Measurements from ENCODE around the gene NCOA6.

DNA sequence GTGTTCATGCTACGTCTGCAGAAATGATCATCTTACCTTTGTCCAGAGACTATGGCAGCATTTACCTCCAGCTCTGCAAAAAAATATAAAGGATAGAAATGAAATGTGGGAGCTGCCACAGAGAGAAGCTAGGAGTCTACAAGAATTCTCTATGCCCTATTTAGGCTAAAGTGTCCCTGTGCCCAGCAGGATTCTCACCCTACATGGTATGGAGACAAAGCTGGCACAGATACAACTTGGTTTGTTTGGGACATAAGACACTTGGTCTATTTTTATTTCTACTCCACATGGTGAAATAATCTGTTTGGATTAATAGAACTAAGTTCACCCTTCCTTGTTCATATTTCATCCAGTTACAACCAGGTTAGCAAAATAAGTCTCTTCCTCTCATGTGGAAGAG, 92.9 kb downstream of the NCOA6 start:
- TF ChIP-seq, protein P1, sequence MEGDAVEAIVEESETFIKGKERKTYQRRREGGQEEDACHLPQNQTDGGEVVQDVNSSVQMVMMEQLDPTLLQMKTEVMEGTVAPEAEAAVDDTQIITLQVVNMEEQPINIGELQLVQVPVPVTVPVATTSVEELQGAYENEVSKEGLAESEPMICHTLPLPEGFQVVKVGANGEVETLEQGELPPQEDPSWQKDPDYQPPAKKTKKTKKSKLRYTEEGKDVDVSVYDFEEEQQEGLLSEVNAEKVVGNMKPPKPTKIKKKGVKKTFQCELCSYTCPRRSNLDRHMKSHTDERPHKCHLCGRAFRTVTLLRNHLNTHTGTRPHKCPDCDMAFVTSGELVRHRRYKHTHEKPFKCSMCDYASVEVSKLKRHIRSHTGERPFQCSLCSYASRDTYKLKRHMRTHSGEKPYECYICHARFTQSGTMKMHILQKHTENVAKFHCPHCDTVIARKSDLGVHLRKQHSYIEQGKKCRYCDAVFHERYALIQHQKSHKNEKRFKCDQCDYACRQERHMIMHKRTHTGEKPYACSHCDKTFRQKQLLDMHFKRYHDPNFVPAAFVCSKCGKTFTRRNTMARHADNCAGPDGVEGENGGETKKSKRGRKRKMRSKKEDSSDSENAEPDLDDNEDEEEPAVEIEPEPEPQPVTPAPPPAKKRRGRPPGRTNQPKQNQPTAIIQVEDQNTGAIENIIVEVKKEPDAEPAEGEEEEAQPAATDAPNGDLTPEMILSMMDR (IDR thresholded peaks at IDR 0.05), result no peak
- TF ChIP-seq POLR2A (IDR thresholded peaks at IDR 0.05), result no peak

Data from uterus (tissue), 2 donors.